Measurements from ENCODE around the gene ZBTB8B. TPM values are rescaled to one million over a fixed set of nuclear protein-coding genes. Genes with fewer than 3 reads are reported as not detected.
"Not testable (repeated sequence)": the region's sequence is repeated elsewhere in the genome, so short reads cannot be mapped to it uniquely, and the experiment has no call there.

The ZBTB8B gene
- total RNA-seq, 1 donor from 2014 or later = not detected

DNA sequence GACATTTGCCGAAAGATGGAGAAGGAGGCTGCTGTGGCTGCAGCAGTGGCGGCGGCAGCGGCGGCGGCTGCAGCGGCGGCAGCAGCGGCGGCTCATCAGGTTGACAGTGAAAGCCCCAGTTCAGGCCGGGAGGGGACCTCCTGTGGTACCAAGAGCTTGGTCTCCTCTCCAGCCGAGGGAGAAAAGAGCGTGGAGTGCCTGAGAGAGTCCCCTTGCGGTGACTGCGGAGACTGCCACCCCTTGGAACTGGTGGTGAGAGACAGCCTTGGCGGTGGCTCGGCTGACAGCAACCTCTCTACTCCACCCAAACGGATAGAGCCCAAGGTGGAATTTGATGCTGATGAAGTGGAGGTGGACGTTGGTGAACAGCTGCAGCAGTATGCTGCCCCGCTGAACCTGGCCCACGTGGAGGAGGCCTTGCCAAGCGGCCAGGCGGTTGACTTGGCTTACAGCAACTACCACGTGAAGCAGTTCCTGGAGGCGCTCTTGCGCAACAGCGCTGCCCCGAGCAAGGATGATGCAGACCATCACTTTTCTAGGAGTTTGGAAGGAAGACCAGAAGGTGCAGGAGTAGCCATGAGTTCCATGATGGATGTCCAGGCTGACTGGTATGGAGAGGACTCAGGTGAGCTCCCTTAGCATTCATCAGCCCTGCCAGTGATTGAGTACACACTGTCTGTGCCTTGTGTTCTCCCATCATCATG, 6.3 kb downstream of the ZBTB8B start:
- peak; percentile 33 for ATAC-seq

DNA sequence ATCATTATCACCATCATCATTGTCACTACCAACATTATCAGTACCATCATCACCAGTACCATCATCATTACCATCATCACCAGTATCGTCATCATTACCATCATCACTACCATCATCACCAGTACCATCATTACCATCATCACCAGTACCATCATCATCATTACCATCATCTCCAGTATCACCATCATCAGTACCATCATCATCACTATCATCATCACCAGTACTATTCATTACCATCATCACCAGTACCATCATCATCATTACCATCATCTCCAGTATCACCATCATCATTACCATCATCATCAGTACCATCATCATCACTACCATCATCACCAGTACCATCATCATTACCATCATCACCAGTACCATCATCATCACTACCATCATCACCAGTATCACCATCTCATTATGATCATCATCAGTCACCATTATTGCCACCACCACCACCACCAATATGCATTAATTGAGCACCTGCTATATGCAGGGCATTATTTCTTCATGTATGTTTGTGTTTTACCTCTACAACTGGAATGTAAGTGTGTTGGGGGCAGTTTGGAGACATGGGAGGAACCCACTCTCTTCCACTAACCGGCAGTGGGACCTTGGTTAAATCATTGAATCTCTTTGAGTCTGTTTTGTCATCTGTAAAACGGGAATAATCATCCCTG, 7.0 kb downstream of the ZBTB8B start:
- no peak for ATAC-seq

DNA sequence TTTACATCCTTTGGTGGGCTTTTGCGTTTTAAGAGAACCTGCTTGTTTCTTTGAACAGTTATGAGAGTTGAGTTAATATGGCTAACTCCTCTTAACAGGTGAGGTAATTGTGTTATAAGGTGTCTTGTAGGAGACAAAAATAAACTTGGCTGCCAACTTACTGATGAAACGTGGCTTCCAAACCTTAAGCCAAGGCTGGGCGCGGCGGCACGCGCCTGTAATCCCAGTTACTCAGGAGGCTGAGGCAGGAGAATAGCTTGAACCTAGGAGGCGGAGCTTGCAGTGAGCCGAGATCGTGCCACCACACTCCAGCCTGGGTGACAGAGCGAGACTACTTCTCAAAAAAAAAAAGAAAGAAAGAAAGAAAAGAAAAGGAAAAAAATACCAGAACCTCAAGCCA, 8.1 kb downstream of the ZBTB8B start:
- ATAC-seq = peak; percentile 41

DNA sequence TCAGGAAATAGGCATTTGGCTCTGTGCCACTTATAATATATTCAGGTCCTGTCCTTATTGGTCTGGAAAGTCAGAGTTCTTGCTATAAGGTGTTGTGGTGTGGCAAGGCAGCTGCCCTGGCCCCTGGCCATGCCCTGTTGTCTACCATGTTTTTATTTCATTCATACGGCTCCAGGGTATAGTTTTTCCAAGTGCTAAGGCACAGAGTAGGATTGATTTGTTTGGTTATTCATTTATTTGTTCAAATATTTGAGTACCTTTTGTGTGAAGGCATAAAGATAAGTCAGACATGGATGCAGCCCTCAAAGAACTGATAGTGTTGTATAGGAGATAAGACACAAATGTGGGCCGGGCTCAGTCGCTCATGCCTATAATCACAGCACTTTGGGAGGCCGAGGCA, 10.1 kb downstream of the ZBTB8B start:
- no peak for ATAC-seq

DNA sequence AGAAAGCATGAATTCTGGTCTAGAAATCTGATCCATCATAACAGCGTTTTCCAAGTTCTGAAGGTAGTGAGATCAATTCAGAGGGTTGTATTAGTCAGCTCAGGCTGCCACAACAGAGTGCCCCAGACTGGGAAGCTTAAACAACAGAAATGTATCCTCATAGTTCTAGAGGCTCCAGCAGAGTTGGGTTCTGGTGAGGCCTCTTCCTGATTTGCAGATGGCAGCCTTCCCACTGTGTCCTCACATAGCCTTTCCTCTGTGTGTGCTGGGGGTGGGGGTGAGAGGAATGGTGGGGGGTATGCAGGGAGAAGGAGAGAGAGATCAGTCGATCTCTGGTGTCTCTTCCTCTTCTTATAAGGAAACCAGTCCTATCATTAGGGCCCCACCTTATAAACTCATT, 15.1 kb downstream of the ZBTB8B start:
- no peak for ATAC-seq

DNA sequence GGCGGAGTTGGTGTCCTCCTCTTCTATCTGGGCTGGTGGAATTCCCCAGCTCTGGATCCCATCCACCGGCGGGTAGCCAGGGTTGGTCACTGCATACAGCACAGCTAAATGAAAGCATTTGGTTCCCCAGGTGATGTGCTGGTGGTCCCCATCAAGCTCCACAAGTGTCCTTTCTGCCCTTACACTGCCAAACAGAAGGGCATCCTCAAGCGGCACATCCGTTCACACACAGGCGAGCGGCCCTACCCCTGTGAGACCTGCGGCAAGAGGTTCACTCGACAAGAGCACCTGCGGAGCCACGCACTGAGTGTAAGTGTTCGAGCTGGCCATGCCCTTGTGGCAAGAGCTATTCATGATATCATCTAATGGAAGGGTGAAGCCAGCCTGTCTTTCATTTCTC, 15.9 kb downstream of the ZBTB8B start:
- no peak for ATAC-seq

DNA sequence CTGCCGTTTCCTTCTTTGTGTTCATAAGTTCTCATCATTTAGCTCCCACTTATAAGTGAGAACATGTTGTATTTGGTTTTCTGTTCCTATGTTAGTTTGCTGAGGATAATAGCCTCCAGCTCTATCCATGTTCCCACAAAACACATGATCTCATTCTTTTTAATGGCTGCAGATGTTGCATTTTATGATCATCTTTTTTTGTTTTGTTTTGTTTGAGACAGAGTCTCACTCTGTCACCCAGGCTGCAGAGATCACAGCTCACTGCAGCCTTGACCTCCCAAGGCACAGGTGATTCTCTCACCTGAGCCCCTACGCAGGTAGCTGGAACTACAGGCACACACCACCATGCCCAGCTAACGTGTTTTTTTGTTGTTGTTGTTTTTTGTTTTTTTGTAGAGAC, 16.9 kb downstream of the ZBTB8B start:
- not testable (repeated sequence) for ATAC-seq

DNA sequence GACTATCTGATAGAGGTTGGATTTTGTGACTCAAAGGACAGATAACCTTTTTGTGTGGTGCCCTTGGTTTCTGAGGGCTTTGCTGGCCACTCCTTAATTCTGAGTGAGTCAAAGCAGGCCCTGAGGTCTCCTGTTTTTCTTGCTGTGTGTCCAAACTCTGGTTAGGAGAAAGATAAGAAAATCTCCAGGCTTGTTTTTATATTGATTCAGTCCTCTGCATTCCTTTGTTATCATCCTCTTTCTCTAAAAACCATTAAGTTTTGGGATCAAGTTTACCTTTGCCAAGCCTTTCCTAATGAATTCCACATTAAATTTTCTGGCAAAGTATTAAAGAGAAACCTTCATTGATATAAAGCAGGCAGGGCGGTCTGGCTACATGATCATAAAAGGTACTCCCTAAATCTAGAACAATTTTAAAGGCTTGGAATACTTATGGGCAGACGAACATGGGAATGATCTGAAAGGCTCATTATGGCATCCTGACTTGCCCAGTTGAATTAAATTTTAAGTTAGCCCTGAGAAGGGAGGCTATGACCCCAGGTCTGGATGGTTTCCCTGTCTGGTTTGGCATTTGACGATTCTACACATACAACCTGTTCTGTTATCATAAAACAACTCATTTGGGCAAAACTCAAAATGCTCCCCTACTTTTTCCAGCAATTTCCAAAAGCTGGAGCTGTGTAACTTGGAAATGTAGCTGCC, 20.8 kb downstream of the ZBTB8B start:
- no peak for ATAC-seq

DNA sequence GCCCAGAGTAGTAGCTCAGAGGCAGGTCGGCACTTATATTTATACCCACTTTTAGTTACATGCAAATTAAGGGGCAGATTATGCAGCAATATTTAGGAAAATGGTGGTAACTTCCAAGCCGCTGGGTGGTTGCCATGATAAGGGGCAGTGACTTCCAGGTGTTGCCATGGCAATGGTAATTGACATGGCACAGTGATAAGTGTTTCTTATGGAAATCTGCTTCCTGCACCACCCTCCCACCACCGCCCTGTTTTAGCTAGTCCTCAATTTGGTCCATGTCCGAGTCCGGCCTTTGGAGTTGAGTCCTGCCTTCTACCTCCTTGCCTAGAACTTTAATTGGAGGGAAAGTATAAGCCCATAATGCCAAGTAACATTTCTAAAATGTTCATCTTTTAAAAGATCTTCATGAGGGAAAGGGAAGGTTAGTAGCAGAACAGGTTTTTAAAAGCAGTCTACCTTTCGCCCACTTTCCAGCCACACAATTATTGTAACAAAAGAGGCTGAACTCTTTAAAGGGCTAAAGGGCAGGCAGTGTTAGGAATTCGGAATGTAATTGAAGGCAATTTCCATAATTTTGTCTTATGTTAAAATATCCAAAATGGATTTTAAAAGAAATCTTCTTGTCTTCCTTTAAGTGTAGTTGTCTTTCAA, 21.7 kb downstream of the ZBTB8B start:
- ATAC-seq = no peak

DNA sequence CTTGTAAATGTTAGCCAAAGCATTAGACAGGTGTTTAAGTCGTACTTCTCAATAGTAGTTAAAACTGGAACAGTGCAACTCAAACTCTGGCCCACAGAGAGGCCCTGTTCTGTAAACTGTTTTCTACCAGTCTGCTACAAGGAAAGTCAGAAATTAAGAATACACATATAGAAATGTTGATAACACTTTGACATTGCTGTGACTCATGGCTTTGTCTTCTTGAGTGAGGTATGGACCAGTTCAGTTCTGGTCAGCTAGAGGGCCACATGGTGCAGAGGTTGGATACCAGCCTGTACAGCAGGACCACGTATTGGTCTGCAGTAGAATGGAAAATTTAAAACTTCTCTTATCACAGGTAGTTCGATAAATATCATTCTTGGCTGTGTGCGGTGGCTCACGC, 22.3 kb downstream of the ZBTB8B start:
- ATAC-seq = no peak

DNA sequence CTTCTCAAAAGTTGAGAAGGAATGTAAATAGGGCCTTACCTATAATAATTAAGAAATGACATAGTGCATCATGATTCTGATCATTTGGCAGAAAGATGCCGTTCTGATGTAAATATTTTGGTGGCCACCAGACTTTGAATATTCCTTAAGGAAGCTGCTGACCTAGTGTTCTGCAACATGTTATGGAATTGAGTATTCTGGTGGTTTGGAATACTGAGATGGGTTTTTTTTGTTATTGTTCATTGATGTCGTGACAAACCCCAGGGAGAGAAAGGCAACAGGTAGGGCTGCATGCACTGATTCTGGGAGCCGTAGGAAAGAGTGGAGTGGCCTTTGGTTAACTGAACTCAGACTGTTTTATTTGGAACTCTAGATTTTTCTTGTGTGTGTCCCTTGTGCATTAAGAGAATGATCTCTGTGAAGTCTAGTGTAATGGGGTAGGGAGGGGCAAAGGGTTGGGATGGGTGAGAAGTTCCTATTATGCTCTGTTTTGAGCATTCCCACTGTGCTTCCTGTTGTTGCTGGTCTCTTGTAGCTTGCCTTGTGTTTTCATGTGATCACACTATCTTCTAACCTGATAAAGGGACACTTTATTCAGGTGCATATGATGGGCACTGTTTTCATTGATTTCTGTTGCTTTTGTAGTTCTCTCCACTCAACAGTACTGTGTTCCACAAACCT, 25.0 kb downstream of the ZBTB8B start:
- no peak for ATAC-seq

DNA sequence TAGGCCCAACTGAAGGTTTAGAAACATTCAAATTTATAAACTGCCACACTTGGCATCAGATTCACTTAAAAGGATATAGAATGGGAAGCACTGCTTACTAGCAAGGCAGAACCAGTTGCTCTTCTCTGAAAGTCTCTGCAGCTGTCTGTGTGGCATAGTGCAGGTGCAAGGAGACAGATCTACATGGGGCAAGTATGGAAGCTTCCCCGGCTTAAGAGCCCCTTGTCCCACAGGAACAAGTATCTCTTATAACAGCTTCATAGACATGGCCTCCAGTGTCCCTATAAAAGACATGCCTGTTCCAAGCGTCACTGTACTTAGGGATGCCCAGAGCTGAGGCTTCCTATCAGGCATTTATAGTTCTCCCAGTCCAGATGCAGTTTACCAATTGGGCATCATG, 26.5 kb downstream of the ZBTB8B start:
- ATAC-seq = no peak

DNA sequence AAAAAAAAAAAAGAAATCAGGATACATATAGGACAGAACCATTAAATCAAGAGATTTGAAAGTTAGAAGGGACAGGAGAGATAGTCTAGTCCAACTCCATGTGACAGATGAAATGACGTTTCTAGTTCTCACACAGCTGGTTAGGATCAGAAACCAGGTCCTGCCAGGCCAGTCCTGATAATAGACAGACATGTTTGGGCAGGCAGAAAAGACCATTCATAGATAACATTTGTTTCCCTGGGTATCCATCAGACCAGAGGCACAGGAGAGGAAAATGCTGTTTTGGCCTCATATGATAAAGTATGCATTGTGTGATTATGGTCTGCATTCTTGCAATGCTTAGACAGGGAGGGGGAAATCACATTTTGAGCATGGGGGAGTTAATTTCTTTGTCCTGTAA, 29.3 kb downstream of the ZBTB8B start:
- ATAC-seq = no peak

DNA sequence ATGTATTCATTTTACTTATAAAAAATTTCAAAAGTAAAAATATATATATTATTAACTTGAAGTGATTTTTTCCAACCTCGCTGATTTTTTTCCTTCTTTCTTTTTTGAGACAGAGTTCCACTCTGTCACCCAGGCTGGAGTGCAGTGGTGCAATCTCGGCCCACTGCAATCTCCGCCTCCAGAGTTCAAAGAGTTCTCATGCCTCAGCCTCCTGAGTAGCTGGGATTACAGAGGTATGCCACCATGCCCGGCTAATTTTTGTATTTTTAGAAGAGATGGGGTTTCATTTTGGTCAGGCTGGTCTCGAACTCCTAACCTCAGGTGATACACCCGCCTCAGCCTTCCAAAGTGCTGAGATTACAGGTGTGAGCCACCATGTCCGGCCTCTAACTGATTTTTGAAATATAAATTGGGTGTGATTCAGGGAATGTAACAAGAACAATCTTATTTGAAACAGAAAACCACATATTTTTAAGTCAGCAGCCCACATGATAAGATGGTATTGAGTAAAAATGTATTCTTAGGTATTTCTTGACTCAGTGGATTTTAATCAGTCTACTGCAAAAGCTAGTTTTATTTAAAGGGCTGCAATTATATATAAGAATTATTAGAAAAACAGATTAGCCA, 30.0 kb downstream of the ZBTB8B start:
- ATAC-seq = no peak

DNA sequence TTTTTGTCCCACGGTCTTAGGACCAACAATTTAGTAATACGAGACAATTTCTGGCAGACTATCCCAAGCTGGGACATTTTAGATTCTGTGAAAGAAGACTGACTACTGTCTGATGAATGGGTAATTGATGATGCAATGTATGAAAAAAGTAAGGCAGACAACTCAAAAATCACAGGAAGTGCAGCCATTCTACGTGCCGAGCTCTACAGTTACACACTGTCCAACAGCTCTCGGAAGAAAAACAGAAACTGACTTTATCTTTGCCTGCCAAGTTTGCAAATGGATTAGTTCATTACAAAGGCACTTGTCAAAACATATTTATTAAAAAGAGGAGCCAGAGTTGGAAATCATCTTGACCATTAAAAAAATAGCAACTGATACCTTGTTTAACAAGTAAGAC, 31.3 kb downstream of the ZBTB8B start:
- ATAC-seq = peak; percentile 17

DNA sequence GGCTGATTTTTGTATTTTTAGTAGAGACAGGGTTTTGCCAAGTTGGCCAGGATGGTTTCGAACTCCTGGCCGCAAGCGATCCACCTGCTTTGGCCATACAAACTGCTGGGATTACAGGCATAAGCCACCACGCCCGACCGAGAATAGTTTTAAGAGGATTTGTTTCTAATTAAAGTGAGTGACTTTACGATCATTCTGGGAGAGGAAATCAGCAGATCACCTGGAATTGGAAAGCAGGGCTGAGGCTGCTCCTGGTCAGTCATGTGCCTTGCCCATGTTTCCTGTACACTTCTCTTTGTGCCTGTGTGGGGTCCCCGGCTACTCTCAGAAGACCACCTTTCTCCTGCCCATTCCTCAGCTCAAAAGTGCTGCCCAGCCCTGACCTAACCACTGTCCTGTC, 33.9 kb downstream of the ZBTB8B start:
- no peak for ATAC-seq

DNA sequence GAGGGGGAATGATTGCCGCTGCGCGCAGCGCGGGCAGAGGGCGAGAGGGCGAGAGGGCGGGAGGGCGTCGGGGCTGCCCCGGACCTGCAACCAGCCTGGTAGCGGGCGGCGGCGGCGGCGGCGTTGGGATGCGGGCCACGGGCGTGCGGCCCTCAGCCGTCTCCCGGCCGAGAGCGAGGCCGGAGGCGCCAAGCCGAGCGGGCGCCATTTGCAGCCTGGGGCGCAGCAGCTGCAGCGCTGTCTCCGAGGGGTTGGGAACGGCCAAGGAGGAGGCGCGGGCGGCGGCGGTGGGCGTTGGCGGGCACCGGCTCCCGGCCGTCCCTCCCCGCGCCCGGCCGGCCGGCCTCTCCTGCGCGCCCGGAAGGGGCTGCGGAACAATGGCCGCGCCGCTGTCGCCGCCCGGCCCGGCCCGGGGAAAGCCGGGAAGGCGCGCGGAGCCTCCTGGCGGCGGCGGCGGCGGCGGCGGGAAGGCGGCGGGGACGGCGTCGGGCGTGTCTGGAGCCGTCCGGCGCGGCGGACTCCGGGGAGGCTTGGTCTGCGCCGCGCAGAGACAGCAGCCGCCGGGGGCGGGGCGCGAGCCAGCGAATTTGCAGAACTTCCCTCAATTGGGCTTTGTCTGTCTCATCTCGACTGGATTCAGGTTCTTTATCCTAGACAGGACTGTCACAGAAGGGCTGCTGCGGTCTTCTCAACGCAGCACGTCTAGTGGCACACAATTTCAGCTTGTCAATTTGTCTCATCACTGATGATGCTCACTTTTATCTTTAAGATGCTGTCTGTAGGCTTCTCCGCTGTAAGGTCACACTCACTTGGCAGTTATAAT, 35.7 kb downstream of the ZBTB8B start:
- peak; percentile 69 for ATAC-seq

DNA sequence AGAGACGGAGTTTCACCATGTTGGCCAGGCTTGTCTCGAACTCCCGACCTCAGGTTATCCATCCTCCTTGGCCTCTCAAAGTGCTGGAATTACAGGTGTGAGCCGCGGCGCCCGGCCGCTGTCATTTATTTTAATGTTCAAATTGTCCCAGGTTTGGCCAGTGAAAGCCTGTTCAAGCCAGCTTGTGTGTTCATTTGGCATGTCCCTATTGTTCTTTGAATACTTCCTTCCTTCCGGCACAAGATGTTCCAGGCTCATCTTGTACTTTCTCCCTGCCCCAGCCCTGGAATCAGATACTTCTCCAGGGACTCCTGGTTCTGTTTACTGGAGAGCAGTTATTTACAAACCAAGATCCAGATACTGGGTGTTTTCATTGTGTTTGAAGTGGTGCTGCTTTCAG, 37.0 kb downstream of the ZBTB8B start:
- ATAC-seq = peak; percentile 26

DNA sequence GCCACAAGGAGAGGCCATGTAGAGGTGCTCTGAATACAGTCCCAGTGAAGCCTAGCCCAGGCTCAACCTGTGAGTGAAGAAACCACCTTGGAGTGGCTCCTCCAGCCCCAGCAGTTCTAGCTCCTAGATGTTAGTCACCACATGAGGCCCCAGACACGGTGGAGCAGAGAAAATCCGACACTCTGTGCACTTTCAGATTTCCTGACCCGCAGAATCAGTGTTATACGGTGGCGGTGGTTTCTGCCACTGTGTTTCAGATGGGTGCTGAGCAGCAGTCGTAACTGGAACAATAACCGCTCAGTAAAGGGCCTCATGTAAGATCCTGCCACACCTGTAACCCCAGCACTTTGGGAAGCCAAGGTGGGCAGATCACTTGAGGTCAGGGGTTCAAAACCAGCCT, 38.3 kb downstream of the ZBTB8B start:
- no peak for ATAC-seq

DNA sequence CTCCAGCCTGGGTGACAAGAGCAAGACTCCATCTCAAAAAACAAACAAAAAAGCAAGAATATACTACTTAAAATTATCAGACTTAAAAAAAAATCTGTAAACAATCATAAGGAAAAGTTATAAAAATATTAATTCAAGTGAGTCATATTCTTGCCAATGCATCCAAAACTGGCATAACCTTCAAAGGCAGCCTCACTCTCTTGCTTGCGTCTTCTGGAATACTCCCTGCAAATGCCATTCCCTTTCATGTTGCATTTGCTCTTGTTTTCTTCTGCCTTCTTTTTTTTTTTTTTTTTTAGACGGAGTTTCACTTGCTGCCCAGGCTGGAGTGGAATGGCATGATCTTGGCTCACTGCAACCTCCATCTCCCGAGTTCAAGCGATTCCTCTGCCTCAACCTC, 42.1 kb downstream of the ZBTB8B start:
- no peak for ATAC-seq

DNA sequence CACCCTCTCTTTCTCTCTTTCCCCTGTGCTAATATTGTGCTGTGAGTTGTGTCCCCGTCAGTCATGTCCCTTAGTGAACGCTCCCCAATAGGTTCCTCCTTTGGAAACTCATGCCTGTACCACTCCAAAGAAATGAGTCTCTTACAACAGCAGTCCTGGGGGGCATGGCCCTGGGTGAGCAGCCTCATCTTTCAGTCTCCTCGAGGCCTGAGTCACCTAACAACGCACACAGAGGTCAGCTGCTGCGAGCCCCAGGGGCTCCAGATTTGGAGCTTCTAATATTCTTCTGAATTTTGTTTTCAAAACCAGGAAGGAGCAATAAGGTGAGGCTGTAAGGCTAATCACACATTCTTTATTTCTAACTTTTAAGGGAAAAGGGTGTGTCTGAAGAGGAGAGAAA, 43.9 kb downstream of the ZBTB8B start:
- ATAC-seq = no peak

Data from esophagus mucosa (tissue), 1 donor.